Right hindlimb (tissue), 1 donor: ENCODE results near the gene ITGB1BP1.

Experiments used
- DNase-seq: peaks from one replicate; pipeline ENCODE4 v3.0.0-alpha.2; 2018

ITGB1BP1 gene

GRCh38 chr2:9377461-9378097 is 45.7 kb downstream of the ITGB1BP1 start:
- no peak for DNase-seq

- no peak for DNase-seq
These were observed 47.4 kb downstream of the ITGB1BP1 start for GRCh38 chr2:9375857-9376428.

- no peak for DNase-seq
These were observed 49.1 kb downstream of the ITGB1BP1 start for GRCh38 chr2:9374071-9374730.

GRCh38 chr2:9373476-9373875 is 49.9 kb downstream of the ITGB1BP1 start:
- DNase-seq: no peak

- DNase-seq: no peak
These were observed 50.3 kb downstream of the ITGB1BP1 start for GRCh38 chr2:9373047-9373446.

- no peak for DNase-seq
These were observed 52.6 kb downstream of the ITGB1BP1 start for GRCh38 chr2:9370746-9371145.

GRCh38 chr2:9366026-9366425 is 57.3 kb downstream of the ITGB1BP1 start:
- DNase-seq: no peak

GRCh38 chr2:9365498-9366019 is 57.8 kb downstream of the ITGB1BP1 start:
- no peak for DNase-seq

- DNase-seq: no peak
These were observed 58.4 kb downstream of the ITGB1BP1 start for GRCh38 chr2:9364791-9365497.

- no peak for DNase-seq
These were observed 59.0 kb downstream of the ITGB1BP1 start for GRCh38 chr2:9364373-9364772.

GRCh38 chr2:9360701-9361100 is 62.6 kb downstream of the ITGB1BP1 start:
- no peak for DNase-seq

- DNase-seq: no peak
These were observed 63.2 kb downstream of the ITGB1BP1 start for GRCh38 chr2:9360110-9360509.

- DNase-seq: no peak
These were observed 63.9 kb downstream of the ITGB1BP1 start for GRCh38 chr2:9359463-9359862.

- no peak for DNase-seq
These were observed 64.5 kb downstream of the ITGB1BP1 start for GRCh38 chr2:9358846-9359245.

GRCh38 chr2:9356261-9356660 is 67.1 kb downstream of the ITGB1BP1 start:
- DNase-seq: no peak

- no peak for DNase-seq
These were observed 67.6 kb downstream of the ITGB1BP1 start for GRCh38 chr2:9355716-9356115.

GRCh38 chr2:9355270-9355669 is 68.1 kb downstream of the ITGB1BP1 start:
- no peak for DNase-seq

- DNase-seq: no peak
These were observed 69.0 kb downstream of the ITGB1BP1 start for GRCh38 chr2:9354318-9354717.
